GM19025 (cell line): ENCODE results near the gene ACO2.

ENCODE experiments used
- ATAC-seq: cut with Tn5 transposase; IDR thresholded peaks from one replicate; pipeline ENCODE4 v1.9.1; 2021; ENCODE audit warnings: mild to moderate bottlenecking, low read depth, moderate library complexity; ENCODE audit not compliant: unreplicated experiment

Gene ACO2

GRCh38 chr22:41487037-41487935, 18.4 kb downstream of the ACO2 start:
- ATAC-seq = no peak

GRCh38 chr22:41488076-41488475, 19.2 kb downstream of the ACO2 start:
- ATAC-seq = no peak

- ATAC-seq = no peak
Measured at GRCh38 chr22:41488596-41489385, 19.9 kb downstream of the ACO2 start.

- no peak for ATAC-seq
Measured at GRCh38 chr22:41491374-41492100, 22.6 kb downstream of the ACO2 start.

- no peak for ATAC-seq
Measured at GRCh38 chr22:41498303-41498835, 29.5 kb downstream of the ACO2 start.

- ATAC-seq = no peak
Measured at GRCh38 chr22:41499624-41500280, 30.8 kb downstream of the ACO2 start.

GRCh38 chr22:41500303-41500702, 31.4 kb downstream of the ACO2 start:
- ATAC-seq = no peak

- no peak for ATAC-seq
Measured at GRCh38 chr22:41501209-41501608, 32.3 kb downstream of the ACO2 start.

- no peak for ATAC-seq
Measured at GRCh38 chr22:41504397-41504796, 35.5 kb downstream of the ACO2 start.

- ATAC-seq = no peak
Measured at GRCh38 chr22:41504816-41505215, 35.9 kb downstream of the ACO2 start.

- no peak for ATAC-seq
Measured at GRCh38 chr22:41505511-41506220, 36.7 kb downstream of the ACO2 start.

- ATAC-seq = no peak
Measured at GRCh38 chr22:41507330-41508063, 38.6 kb downstream of the ACO2 start.

- no peak for ATAC-seq
Measured at GRCh38 chr22:41508770-41509170, 39.9 kb downstream of the ACO2 start.

GRCh38 chr22:41511521-41511968, 42.6 kb downstream of the ACO2 start:
- no peak for ATAC-seq

GRCh38 chr22:41512421-41513194, 43.7 kb downstream of the ACO2 start:
- no peak for ATAC-seq

- ATAC-seq = no peak
Measured at GRCh38 chr22:41513391-41513790, 44.5 kb downstream of the ACO2 start.

GRCh38 chr22:41516462-41516861, 47.5 kb downstream of the ACO2 start:
- no peak for ATAC-seq
